NCI-H2196 (cell line): ENCODE data around the gene GIMAP7.

Experiments
- DNase-seq: peaks from one replicate; lab custom pipeline; 2025; ENCODE audit not compliant: unreplicated experiment; lab: John Stamatoyannopoulos, UW

The GIMAP7 gene

GRCh38 chr7:150569245-150569955, 54.7 kb downstream of the GIMAP7 start:
- no peak for DNase-seq
